Adipocyte (in vitro differentiated cells): ENCODE measurements around the gene FOCAD.

Experiments used
- DNase-seq: peaks from one replicate; pipeline ENCODE4 v3.0.0-alpha.2; 2015; ENCODE audit warnings: low read depth
- H3K27me3 ChIP-seq: replicated peaks from 2 replicates; pipeline ENCODE4 v1.7.0; 2013; ENCODE audit warnings: mild to moderate bottlenecking, low read length, moderate library complexity; ENCODE audit not compliant: control insufficient read depth, insufficient read depth
- H3K36me3 ChIP-seq: 2 replicates; pipeline ENCODE4 v1.7.0; 2013; ENCODE audit warnings: low read length, mild to moderate bottlenecking, moderate library complexity; ENCODE audit not compliant: control insufficient read depth, insufficient read depth, severe bottlenecking
- H3K4me1 ChIP-seq: 2 replicates; pipeline ENCODE4 v1.7.0; 2013; ENCODE audit warnings: mild to moderate bottlenecking, low read length, moderate library complexity; ENCODE audit not compliant: control insufficient read depth, insufficient read depth
- H3K4me3 ChIP-seq: 2 replicates; pipeline ENCODE4 v1.7.0; 2013; ENCODE audit warnings: mild to moderate bottlenecking, low read length, moderate library complexity
- H3K9ac ChIP-seq: 2 replicates; pipeline ENCODE4 v1.7.0; 2013; ENCODE audit warnings: mild to moderate bottlenecking, low read length, moderate library complexity
- H3K9me3 ChIP-seq: 2 replicates; pipeline ENCODE4 v1.7.0; 2013; ENCODE audit warnings: mild to moderate bottlenecking, low read length, moderate library complexity; ENCODE audit not compliant: control insufficient read depth

The FOCAD gene

GRCh38 chr9:20853866-20854265 lies 169.8 kb downstream of the FOCAD start:
- Histone ChIP-seq H3K36me3 (no peaks in the 10 kb centered on the region), H3K4me3 (no peak overlapping the region), H3K9ac (no peak overlapping the region), H3K4me1 (no peaks in the 10 kb centered on the region), H3K27me3 (no peaks in the 10 kb centered on the region), H3K9me3 (peaks cover 18% of the 10 kb centered on the region)
- no peak for DNase-seq

- no peaks in the 10 kb centered on the region for H3K4me1 ChIP-seq
- no peak overlapping the region for H3K4me3 ChIP-seq
- H3K36me3 ChIP-seq: no peaks in the 10 kb centered on the region
- peaks cover 18% of the 10 kb centered on the region for H3K9me3 ChIP-seq
- peak; percentile 75 for DNase-seq
- H3K27me3 ChIP-seq: no peaks in the 10 kb centered on the region
- H3K9ac ChIP-seq: no peak overlapping the region
Measured at GRCh38 chr9:20854444-20854843, 170.4 kb downstream of the FOCAD start.

- no peak for DNase-seq
- Histone ChIP-seq H3K4me3 (no peak overlapping the region), H3K27me3 (no peaks in the 10 kb centered on the region)
Measured at GRCh38 chr9:20863945-20864344, 179.9 kb downstream of the FOCAD start.

GRCh38 chr9:20865347-20865746 lies 181.3 kb downstream of the FOCAD start:
- no peaks in the 10 kb centered on the region for H3K4me1 ChIP-seq
- H3K9ac ChIP-seq: no peak overlapping the region
- peaks cover 7% of the 10 kb centered on the region for H3K36me3 ChIP-seq
- no peaks in the 10 kb centered on the region for H3K9me3 ChIP-seq
- DNase-seq: no peak
- H3K27me3 ChIP-seq: no peaks in the 10 kb centered on the region
- H3K4me3 ChIP-seq: no peak overlapping the region

More at GRCh38 chr9:20863945-20864344, 179.9 kb downstream of the FOCAD start:
- Histone ChIP-seq H3K4me1 (no peaks in the 10 kb centered on the region), H3K9ac (no peak overlapping the region), H3K9me3 (no peaks in the 10 kb centered on the region), H3K36me3 (peaks cover 7% of the 10 kb centered on the region)

- Histone ChIP-seq H3K9me3 (no peaks in the 10 kb centered on the region), H3K36me3 (peaks cover 7% of the 10 kb centered on the region), H3K4me3 (no peak overlapping the region), H3K4me1 (peaks cover 23% of the 10 kb centered on the region), H3K27me3 (no peaks in the 10 kb centered on the region), H3K9ac (no peak overlapping the region)
- no peak for DNase-seq
Measured at GRCh38 chr9:20870115-20870514, 186.1 kb downstream of the FOCAD start.

- H3K36me3 ChIP-seq: peaks cover 3% of the 10 kb centered on the region
- DNase-seq: peak; percentile 90
- peak overlapping the region; percentile 45 for H3K9ac ChIP-seq
- H3K27me3 ChIP-seq: no peaks in the 10 kb centered on the region
- H3K4me1 ChIP-seq: peaks cover 23% of the 10 kb centered on the region
- H3K9me3 ChIP-seq: no peaks in the 10 kb centered on the region
- peak overlapping the region; percentile 53 for H3K4me3 ChIP-seq
Measured at GRCh38 chr9:20872340-20872977, 188.4 kb downstream of the FOCAD start.

GRCh38 chr9:20873240-20873865 lies 189.3 kb downstream of the FOCAD start:
- peak; percentile 37 for DNase-seq
- Histone ChIP-seq H3K4me1 (peaks cover 23% of the 10 kb centered on the region), H3K4me3 (peak overlapping the region; percentile 53), H3K9ac (peak overlapping the region; percentile 45), H3K36me3 (peaks cover 6% of the 10 kb centered on the region), H3K27me3 (no peaks in the 10 kb centered on the region), H3K9me3 (no peaks in the 10 kb centered on the region)

GRCh38 chr9:20880271-20880670 lies 196.2 kb downstream of the FOCAD start:
- H3K4me1 ChIP-seq: peaks cover 15% of the 10 kb centered on the region
- H3K4me3 ChIP-seq: no peak overlapping the region
- H3K27me3 ChIP-seq: no peaks in the 10 kb centered on the region
- H3K36me3 ChIP-seq: peaks cover 13% of the 10 kb centered on the region
- no peak overlapping the region for H3K9ac ChIP-seq
- no peaks in the 10 kb centered on the region for H3K9me3 ChIP-seq
- no peak for DNase-seq

- H3K9ac ChIP-seq: no peak overlapping the region
- H3K4me3 ChIP-seq: no peak overlapping the region
- no peaks in the 10 kb centered on the region for H3K27me3 ChIP-seq
- no peaks in the 10 kb centered on the region for H3K9me3 ChIP-seq
- H3K4me1 ChIP-seq: peaks cover 15% of the 10 kb centered on the region
- DNase-seq: no peak
- peaks cover 15% of the 10 kb centered on the region for H3K36me3 ChIP-seq
Measured at GRCh38 chr9:20880675-20881074, 196.6 kb downstream of the FOCAD start.

- Histone ChIP-seq H3K9me3 (no peaks in the 10 kb centered on the region), H3K36me3 (peaks cover 11% of the 10 kb centered on the region), H3K4me1 (peaks cover 10% of the 10 kb centered on the region), H3K4me3 (no peak overlapping the region), H3K9ac (no peak overlapping the region), H3K27me3 (no peaks in the 10 kb centered on the region)
- DNase-seq: peak; percentile 65
Measured at GRCh38 chr9:20884985-20885593, 201.0 kb downstream of the FOCAD start.

GRCh38 chr9:20898885-20899554 lies 215.0 kb downstream of the FOCAD start:
- DNase-seq: peak; percentile 28
- H3K27me3 ChIP-seq: no peaks in the 10 kb centered on the region

More at GRCh38 chr9:20898885-20899554, 215.0 kb downstream of the FOCAD start:
- H3K36me3 ChIP-seq: peaks cover 14% of the 10 kb centered on the region
- no peak overlapping the region for H3K9ac ChIP-seq
- no peaks in the 10 kb centered on the region for H3K9me3 ChIP-seq
- no peaks in the 10 kb centered on the region for H3K4me1 ChIP-seq
- H3K4me3 ChIP-seq: no peak overlapping the region
